KMS-11 (cell line): ENCODE results near the gene ZNF511.

ENCODE experiments used
- H2AFZ ChIP-seq: fragments of 200-600 bp; sonication (generic); 2 replicates; pipeline ENCODE4 v1.6.1; 2016; ENCODE audit warnings: antibody characterized with exemption, mixed run types, low read depth
- H3K27ac ChIP-seq: fragments of 200-600 bp; sonication (generic); 2 replicates; pipeline ENCODE4 v1.6.1; 2016; ENCODE audit warnings: mild to moderate bottlenecking, mixed run types
- H3K27me3 ChIP-seq: fragments of 200-600 bp; sonication (generic); 2 replicates; pipeline ENCODE4 v1.6.1; 2017; ENCODE audit warnings: mild to moderate bottlenecking, low read depth, mixed run types, moderate library complexity; ENCODE audit not compliant: insufficient read depth
- H3K36me3 ChIP-seq: fragments of 200-600 bp; sonication (generic); 2 replicates; pipeline ENCODE4 v1.6.1; 2017; ENCODE audit warnings: mild to moderate bottlenecking, mixed run types; ENCODE audit not compliant: insufficient read depth
- H3K4me1 ChIP-seq: fragments of 200-600 bp; sonication (generic); 2 replicates; pipeline ENCODE4 v1.6.1; 2016; ENCODE audit warnings: mild to moderate bottlenecking, low read depth, mixed run types; ENCODE audit not compliant: poor library complexity, severe bottlenecking
- H3K4me2 ChIP-seq: fragments of 200-600 bp; sonication (generic); 2 replicates; pipeline ENCODE4 v1.7.0; 2016; ENCODE audit warnings: mild to moderate bottlenecking, mixed run types
- H3K4me3 ChIP-seq: fragments of 200-600 bp; sonication (generic); IDR thresholded peaks from 2 replicates; pipeline ENCODE4 v1.6.1; 2017; ENCODE audit warnings: low read depth, low read length, mixed read lengths; ENCODE audit not compliant: insufficient read depth
- H3K79me2 ChIP-seq: fragments of 200-600 bp; sonication (generic); 2 replicates; pipeline ENCODE4 v1.6.1; 2016; ENCODE audit warnings: low read depth, mixed run types; ENCODE audit not compliant: insufficient read depth
- H3K9ac ChIP-seq: fragments of 200-600 bp; sonication (generic); 2 replicates; pipeline ENCODE4 v1.6.1; 2016; ENCODE audit warnings: mild to moderate bottlenecking, mixed run types
- H4K20me1 ChIP-seq: fragments of 200-600 bp; sonication (generic); 2 replicates; pipeline ENCODE4 v1.6.1; 2016; ENCODE audit warnings: mild to moderate bottlenecking, mixed run types; ENCODE audit not compliant: insufficient read depth
- CTCF ChIP-seq: fragments of 200-600 bp; sonication (generic); conservative IDR thresholded peaks from 2 replicates; pipeline ENCODE4 v1.6.1; 2017; ENCODE audit warnings: low read depth, mild to moderate bottlenecking, antibody characterized with exemption, low read length, moderate library complexity, mixed read lengths

ZNF511 gene

GRCh38 chr10:133338080-133339071 lies 29.7 kb downstream of the ZNF511 start:
- no peak overlapping the region for H3K9ac ChIP-seq
- H3K79me2 ChIP-seq = no peaks in the 10 kb centered on the region
- no peak for TF ChIP-seq CTCF
- H3K36me3 ChIP-seq = no peaks in the 10 kb centered on the region
- H3K27ac ChIP-seq = no peak overlapping the region
- no peak overlapping the region for H2AFZ ChIP-seq
- H4K20me1 ChIP-seq = no peaks in the 10 kb centered on the region
- peaks cover 17% of the 10 kb centered on the region; the same call in 1 of the 2 replicates for H3K27me3 ChIP-seq
- no peak overlapping the region for H3K4me3 ChIP-seq
- H3K4me2 ChIP-seq = no peak overlapping the region
- H3K4me1 ChIP-seq = no peaks in the 10 kb centered on the region

- no peak for TF ChIP-seq CTCF
- Histone ChIP-seq H3K27me3 (peaks cover 20% of the 10 kb centered on the region; the same call in 1 of the 2 replicates), H3K4me3 (no peak overlapping the region), H3K4me1 (no peaks in the 10 kb centered on the region), H3K36me3 (no peaks in the 10 kb centered on the region), H3K4me2 (no peak overlapping the region), H2AFZ (no peak overlapping the region), H3K79me2 (no peaks in the 10 kb centered on the region), H3K9ac (no peak overlapping the region), H4K20me1 (no peaks in the 10 kb centered on the region), H3K27ac (no peak overlapping the region)
These were observed 31.1 kb downstream of the ZNF511 start for GRCh38 chr10:133339708-133340380.

- no peaks in the 10 kb centered on the region for H4K20me1 ChIP-seq
- no peaks in the 10 kb centered on the region for H3K36me3 ChIP-seq
- H3K27ac ChIP-seq = no peak overlapping the region
- H3K4me3 ChIP-seq = no peak overlapping the region
- H2AFZ ChIP-seq = no peak overlapping the region
- H3K9ac ChIP-seq = no peak overlapping the region
- no peaks in the 10 kb centered on the region for H3K4me1 ChIP-seq
- no peak for TF ChIP-seq CTCF
- no peaks in the 10 kb centered on the region for H3K79me2 ChIP-seq
- H3K27me3 ChIP-seq = peaks cover 20% of the 10 kb centered on the region; the same call in 1 of the 2 replicates
- no peak overlapping the region for H3K4me2 ChIP-seq
These were observed 33.3 kb downstream of the ZNF511 start for GRCh38 chr10:133341983-133342382.

- H2AFZ ChIP-seq = no peak overlapping the region
- no peak overlapping the region for H3K4me2 ChIP-seq
- TF ChIP-seq CTCF = no peak
- H3K4me1 ChIP-seq = no peaks in the 10 kb centered on the region
- H3K27me3 ChIP-seq = peaks cover 20% of the 10 kb centered on the region; the same call in 1 of the 2 replicates
- no peak overlapping the region for H3K27ac ChIP-seq
- H3K36me3 ChIP-seq = no peaks in the 10 kb centered on the region
- H3K4me3 ChIP-seq = no peak overlapping the region
- H3K79me2 ChIP-seq = no peaks in the 10 kb centered on the region
- H4K20me1 ChIP-seq = no peaks in the 10 kb centered on the region
- no peak overlapping the region for H3K9ac ChIP-seq
These were observed 34.2 kb downstream of the ZNF511 start for GRCh38 chr10:133342942-133343341.
